SJSA1 (cell line): ENCODE results near the gene SLC28A1. TPM values are rescaled to one million over a fixed set of nuclear protein-coding genes. Genes with fewer than 3 reads are reported as not detected.

Source experiments
- DNase-seq, 2 experiments: peaks; one replicate each; pipeline ENCODE4 v3.0.0-alpha.2; 2015 to 2020; ENCODE audit warnings: low spot score in 2 of 2, low read depth in 1 of 2
- H3K27ac ChIP-seq: fragments of 250-450 bp; sonication (Bioruptor Pico); 2 replicates; pipeline ENCODE4 v1.5.1; 2020; ENCODE audit warnings: mild to moderate bottlenecking, moderate library complexity
- H3K27me3 ChIP-seq: fragments of 250-450 bp; sonication (Bioruptor Pico); replicated peaks from 2 replicates; pipeline ENCODE4 v1.5.1; 2020; ENCODE audit warnings: mild to moderate bottlenecking, moderate library complexity
- H3K36me3 ChIP-seq: fragments of 250-450 bp; sonication (Bioruptor Pico); 2 replicates; pipeline ENCODE4 v1.5.1; 2020; ENCODE audit warnings: mild to moderate bottlenecking
- H3K4me1 ChIP-seq: fragments of 250-450 bp; sonication (Bioruptor Pico); replicated peaks from 2 replicates; pipeline ENCODE4 v1.6.1; 2021; ENCODE audit warnings: mild to moderate bottlenecking
- H3K4me3 ChIP-seq: fragments of 250-450 bp; sonication (Bioruptor Pico); 2 replicates; pipeline ENCODE4 v1.5.1; 2020; ENCODE audit warnings: mild to moderate bottlenecking
- H3K9me3 ChIP-seq: fragments of 250-450 bp; sonication (Bioruptor Pico); replicated peaks from 2 replicates; pipeline ENCODE4 v1.5.1; 2020; ENCODE audit warnings: mild to moderate bottlenecking
- total RNA-seq: library from RNA; depleted of rRNA; stranded (reverse); fragments of >200 nt; shearing (Covaris generic); gene quantifications from 2 replicates; pipeline ENCODE4 v1.2.3, GENCODE V29; 2014

Gene SLC28A1
- total RNA-seq, 1 experiment from 2014 or later: not detected

DNA sequence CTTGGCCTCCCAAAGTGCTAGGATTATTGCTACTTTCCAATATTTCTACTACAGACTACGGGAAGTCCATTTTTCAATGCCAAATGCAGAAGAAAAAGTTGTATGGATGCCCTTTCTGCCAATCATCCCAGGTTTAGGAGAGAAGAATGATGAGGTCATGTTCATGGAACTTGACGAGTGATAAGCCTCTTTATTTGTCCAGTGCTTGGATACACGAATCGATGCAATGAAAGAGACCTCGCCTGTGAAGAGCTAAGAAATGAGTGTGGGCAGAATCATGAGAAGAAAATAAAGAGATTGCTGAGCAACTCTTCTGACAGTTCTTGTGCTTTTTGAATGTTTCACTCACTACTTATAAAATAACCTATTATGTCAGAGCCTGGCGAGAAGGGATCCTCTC, 996 bp upstream of the SLC28A1 start:
- Histone ChIP-seq H3K27ac (no peak overlapping the region), H3K4me3 (no peak overlapping the region), H3K4me1 (no peaks in the 10 kb centered on the region), H3K36me3 (no peaks in the 10 kb centered on the region), H3K9me3 (no peaks in the 10 kb centered on the region), H3K27me3 (no peaks in the 10 kb centered on the region)
- no peak for DNase-seq

DNA sequence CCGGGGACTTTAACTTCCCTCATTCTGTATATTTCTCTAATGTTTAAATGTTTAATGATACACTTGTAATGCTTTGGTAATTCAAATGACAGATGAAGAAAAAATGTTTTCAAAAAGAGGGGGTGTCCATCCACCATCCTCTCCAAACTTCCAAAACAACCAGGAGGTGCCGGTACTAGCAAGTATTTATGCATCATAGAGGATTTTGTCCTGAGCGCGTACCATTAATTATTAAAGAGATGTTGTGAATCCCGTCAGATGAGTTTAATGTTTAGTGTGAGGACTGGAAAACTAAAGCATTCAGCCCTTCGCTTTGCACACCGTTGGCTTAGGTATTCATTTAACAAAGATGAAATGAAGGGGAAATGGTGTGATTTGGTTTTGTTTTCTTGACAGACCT, 1.3 kb downstream of the SLC28A1 start:
- Histone ChIP-seq H3K27me3 (no peaks in the 10 kb centered on the region), H3K27ac (no peak overlapping the region), H3K4me1 (no peaks in the 10 kb centered on the region), H3K4me3 (no peak overlapping the region), H3K9me3 (no peaks in the 10 kb centered on the region), H3K36me3 (no peaks in the 10 kb centered on the region)
- DNase-seq: no peak

DNA sequence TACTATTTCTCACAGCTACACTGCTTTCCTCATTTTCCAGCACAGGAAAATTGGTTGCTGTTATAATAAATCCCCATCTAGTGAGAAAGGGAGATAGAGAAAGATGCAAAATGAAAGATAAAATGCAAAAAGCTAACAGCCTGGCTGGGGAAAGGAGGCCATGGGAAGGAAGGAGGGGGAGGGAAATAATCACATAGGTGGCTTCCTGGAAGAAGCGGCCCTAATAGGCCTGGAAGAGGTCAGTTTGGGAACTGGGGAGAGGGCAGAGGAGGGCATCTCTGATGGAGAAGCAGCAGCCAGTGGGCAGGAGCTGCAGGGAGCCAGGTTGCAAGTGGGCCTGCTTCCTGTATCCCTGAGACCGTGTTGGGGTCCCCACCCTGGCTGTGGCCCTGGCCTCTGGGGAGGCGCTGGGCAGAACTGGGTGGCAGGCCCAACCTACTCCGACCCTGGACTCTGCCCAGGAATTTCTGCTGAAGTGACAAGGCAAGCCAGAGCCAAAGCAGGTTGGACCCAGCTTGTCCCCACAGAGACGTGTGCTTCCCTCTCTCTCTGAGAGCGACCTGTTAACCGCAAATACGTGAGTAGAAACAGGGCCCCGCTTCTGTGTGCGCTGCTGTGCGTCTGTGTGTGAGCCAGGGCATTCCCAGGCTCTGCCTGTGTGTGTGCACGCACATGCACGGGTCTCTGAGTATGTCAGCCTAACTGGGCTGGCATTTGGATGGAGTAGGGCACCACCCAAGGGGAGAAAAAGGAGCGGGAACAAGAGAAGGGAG, 1.9 kb downstream of the SLC28A1 start:
- no peak for DNase-seq
- Histone ChIP-seq H3K27me3 (no peaks in the 10 kb centered on the region), H3K36me3 (no peaks in the 10 kb centered on the region), H3K27ac (no peak overlapping the region), H3K4me1 (no peaks in the 10 kb centered on the region), H3K4me3 (no peak overlapping the region), H3K9me3 (no peaks in the 10 kb centered on the region)

DNA sequence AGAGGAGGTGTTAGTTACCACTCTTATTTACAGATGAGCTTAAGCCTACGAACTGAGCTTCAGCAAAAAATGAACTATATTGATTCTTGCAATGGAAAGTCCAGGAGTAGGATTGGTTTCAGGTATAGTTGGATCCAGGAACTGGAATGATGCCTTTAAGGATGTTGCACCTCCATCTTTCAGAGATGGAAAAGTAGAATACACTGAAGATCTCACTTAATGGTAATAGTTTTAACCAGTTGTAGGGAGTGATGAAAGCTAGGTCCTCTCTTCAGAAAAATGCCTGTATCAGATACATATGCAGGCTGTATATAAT, 2.5 kb downstream of the SLC28A1 start:
- H3K27me3 ChIP-seq: no peaks in the 10 kb centered on the region
- H3K27ac ChIP-seq: no peak overlapping the region
- no peaks in the 10 kb centered on the region for H3K36me3 ChIP-seq
- H3K9me3 ChIP-seq: no peaks in the 10 kb centered on the region
- no peak overlapping the region for H3K4me3 ChIP-seq
- DNase-seq: no peak
- no peaks in the 10 kb centered on the region for H3K4me1 ChIP-seq

DNA sequence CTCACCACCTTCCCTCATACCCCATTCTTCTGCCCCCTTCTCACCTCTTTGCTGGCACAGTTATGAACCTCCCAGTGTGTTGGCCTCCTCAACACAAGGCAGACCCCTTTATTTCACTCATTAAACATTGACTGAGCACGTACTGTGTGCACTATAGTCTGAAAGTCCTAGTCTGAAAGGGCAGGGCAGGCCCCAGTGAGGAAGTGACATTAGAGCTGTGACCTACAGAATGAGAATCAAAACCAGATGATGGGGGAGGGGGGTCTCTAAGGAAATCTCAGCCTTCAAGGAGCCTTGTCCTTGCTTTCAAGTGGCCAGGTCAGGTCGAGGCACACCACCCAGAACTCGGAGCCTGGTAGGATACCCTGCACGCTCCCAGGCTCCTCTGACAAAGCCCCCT, 3.5 kb downstream of the SLC28A1 start:
- no peak overlapping the region for H3K4me3 ChIP-seq
- no peaks in the 10 kb centered on the region for H3K36me3 ChIP-seq
- H3K27me3 ChIP-seq: no peaks in the 10 kb centered on the region
- no peak for DNase-seq
- H3K4me1 ChIP-seq: no peaks in the 10 kb centered on the region
- H3K27ac ChIP-seq: no peak overlapping the region
- no peaks in the 10 kb centered on the region for H3K9me3 ChIP-seq

DNA sequence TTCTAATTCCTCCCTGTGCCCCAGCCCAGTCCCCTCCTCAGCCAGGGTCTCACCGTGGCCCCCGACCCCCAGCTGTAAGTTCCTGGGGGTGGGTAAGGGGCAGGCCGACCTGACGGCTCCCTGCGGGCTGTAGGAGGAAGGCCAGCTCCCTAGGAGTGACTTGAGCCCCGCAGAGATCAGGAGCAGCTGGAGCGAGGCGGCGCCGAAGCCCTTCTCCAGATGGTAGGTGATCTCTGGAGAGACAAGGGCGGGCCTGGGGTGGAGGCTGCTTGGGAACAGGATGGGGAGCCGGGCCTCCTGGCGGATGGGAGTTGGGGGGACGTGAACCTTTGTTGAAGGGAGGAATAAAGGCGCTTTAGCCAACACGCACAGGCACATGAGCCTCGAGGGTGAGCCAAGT, 4.2 kb downstream of the SLC28A1 start:
- no peak for DNase-seq
- Histone ChIP-seq H3K36me3 (no peaks in the 10 kb centered on the region), H3K4me3 (no peak overlapping the region), H3K27me3 (no peaks in the 10 kb centered on the region), H3K27ac (no peak overlapping the region), H3K9me3 (no peaks in the 10 kb centered on the region), H3K4me1 (no peaks in the 10 kb centered on the region)

DNA sequence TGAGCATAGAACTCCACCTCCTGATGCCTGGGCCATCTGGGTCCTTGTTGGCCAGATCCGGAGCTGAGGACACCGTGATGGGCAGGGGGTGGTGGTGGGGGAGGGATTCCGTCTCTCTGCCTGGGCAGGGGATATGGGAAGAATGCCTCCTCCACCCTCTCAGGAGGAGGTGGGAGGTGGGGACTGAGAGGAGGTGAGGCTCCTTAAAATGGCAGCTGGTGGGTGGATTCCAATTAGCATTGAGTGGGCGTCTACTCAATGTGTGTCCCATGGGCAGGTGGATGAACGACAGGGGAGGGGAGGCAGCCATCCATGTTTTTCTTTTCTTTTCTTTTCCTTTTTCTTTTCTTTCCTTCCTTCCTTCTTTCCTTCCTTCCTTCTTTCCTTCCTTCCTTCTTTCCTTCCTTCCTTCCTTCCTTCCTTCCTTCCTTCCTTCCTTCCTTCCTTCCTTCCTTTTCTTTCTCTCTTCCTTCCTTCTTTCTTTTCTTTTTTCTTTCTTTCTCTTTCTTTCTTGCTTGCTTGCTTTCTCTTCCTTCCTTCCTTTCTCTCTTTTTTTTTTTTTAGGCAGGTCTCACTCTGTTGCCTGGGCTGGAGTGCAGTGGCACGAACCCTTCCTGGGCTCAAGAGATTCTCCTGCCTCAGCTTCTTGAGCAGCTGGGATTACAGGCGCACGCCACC, 5.0 kb downstream of the SLC28A1 start:
- H3K36me3 ChIP-seq: no peaks in the 10 kb centered on the region
- no peak overlapping the region for H3K27ac ChIP-seq
- DNase-seq: no peak
- no peaks in the 10 kb centered on the region for H3K4me1 ChIP-seq
- no peaks in the 10 kb centered on the region for H3K27me3 ChIP-seq
- no peak overlapping the region for H3K4me3 ChIP-seq
- no peaks in the 10 kb centered on the region for H3K9me3 ChIP-seq

DNA sequence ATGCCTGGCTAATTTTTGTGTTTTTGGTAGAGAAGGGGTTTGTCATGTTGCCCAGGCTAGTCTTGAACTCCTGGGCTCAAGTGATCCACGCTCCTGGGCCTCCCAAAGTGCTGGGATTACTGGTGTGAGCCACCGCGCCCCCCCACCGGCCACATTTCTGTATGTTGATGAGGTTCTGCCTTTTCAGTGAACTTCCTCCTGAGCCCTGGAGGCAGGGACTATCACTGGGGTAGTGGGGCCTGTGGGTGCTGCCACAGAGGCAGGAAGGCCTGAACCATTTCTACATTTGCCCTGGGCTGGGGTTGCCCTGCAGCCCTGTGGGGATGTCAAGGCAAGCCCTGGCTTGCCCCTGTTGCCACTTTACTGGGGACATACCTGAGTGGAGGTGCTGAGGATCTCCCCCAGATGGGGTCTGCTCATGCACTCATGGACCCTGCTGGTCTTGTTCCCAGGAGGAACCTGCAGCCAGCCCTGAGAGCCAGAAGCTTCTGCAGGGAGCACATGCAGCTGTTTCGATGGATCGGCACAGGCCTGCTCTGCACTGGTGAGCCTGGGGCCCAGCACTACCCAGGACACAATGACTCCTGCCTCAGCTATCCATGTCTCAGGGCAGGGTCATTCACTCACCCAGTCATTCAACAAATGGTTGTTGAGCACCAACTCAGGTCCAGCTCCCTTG, 5.7 kb downstream of the SLC28A1 start:
- H3K4me3 ChIP-seq: no peak overlapping the region
- no peak for DNase-seq

DNA sequence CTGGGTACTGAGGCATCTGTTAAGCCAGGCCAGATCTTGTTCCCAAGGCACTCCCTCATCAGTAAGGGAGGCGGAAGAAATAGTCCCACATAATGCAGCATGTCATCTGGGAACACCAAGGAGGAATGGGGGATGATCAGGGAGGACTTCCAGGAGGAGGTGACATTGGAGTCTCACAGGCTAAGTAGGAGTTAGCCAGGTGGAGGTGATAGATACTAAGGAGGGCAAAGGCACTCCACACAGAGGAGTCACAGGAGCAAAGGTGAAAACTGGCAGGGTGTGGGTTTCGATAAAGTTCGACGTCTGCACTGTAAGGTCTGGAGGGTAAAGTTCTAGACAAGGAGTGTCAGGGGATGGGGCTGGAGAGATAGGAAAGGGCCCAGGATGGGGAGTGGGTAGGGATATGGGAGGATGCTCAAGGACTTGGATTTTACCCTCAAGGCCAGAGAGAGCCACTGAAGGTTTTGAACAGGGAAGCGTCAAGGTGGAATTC, 6.3 kb downstream of the SLC28A1 start:
- no peak for DNase-seq
- Histone ChIP-seq H3K4me3 (no peak overlapping the region), H3K4me1 (no peaks in the 10 kb centered on the region), H3K27me3 (no peaks in the 10 kb centered on the region), H3K9me3 (no peaks in the 10 kb centered on the region), H3K36me3 (no peaks in the 10 kb centered on the region), H3K27ac (no peak overlapping the region)

More for the DNA sequence above, 5.7 kb downstream of the SLC28A1 start:
- H3K27me3 ChIP-seq: no peaks in the 10 kb centered on the region
- no peaks in the 10 kb centered on the region for H3K9me3 ChIP-seq
- H3K36me3 ChIP-seq: no peaks in the 10 kb centered on the region
- H3K4me1 ChIP-seq: no peaks in the 10 kb centered on the region
- no peak overlapping the region for H3K27ac ChIP-seq

DNA sequence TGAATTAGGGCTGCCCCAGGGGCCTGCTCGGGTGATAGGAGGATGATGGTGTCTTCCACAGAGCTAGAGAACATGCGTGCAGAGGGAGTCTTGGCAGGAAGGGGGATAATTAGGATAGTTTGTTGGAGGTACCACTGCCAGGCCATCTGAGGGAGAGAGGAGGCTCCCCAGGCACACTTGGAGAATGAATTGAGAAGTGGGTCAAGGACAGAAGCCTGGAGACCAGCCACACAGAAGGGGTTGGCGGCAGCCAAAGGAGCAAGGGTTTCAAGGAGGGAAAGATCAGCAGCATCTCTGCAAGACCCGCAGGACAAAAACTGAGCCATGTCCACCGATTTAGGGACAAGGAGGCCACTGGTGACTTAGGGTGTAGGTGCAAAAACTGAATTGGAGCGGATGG, 6.9 kb downstream of the SLC28A1 start:
- H3K9me3 ChIP-seq: no peaks in the 10 kb centered on the region
- no peaks in the 10 kb centered on the region for H3K4me1 ChIP-seq
- H3K36me3 ChIP-seq: no peaks in the 10 kb centered on the region
- H3K4me3 ChIP-seq: no peak overlapping the region
- no peak overlapping the region for H3K27ac ChIP-seq
- H3K27me3 ChIP-seq: no peaks in the 10 kb centered on the region
- DNase-seq: no peak

DNA sequence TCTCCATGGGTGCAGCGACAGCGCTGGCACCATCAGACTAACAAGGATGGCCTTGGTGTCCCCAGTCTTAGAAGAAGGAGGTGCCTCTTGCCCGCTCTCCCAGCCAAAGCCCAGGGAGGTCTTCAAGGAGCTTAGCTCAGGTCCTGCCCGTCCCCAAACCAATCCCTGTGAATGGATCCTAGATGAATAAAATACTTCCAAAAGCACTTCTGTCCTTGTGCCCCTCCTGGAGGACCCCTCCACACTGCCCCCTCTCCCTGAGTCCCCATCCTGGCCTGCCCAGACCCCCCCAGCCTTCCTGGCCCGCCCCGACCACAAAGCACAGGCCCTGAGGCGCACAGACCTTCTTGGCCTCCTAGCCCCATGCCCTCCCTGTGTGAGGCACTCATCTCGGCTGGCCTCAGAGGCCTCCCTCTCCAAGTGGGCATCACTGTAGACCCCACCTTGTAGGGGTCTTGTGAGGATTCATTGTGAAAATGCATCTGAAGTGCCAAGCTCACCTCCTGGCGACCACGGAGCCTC, 8.4 kb downstream of the SLC28A1 start:
- no peaks in the 10 kb centered on the region for H3K4me1 ChIP-seq
- no peaks in the 10 kb centered on the region for H3K36me3 ChIP-seq
- no peak overlapping the region for H3K4me3 ChIP-seq
- H3K27me3 ChIP-seq: no peaks in the 10 kb centered on the region
- no peaks in the 10 kb centered on the region for H3K9me3 ChIP-seq
- no peak overlapping the region for H3K27ac ChIP-seq
- no peak for DNase-seq

DNA sequence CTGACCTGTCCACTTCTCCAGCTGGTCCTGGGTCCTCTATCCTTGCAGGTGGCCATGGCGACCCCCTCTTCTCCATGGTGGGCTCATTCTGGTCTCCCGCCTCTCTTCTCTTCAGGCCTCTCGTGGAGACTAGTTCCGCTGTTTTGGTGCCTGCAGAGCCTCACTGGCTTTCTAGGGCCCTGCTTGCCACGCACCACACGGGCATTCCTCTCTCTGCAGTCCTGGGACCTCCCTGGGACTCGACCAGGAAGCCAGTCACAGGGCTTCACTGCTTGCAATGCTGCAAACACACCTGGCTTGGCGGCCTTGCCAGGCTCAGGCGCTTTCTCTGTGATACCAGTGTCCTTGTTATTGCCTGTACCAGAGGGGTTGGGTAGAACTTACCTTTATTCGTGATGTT, 9.1 kb downstream of the SLC28A1 start:
- Histone ChIP-seq H3K36me3 (no peaks in the 10 kb centered on the region), H3K27me3 (no peaks in the 10 kb centered on the region), H3K4me1 (no peaks in the 10 kb centered on the region), H3K4me3 (no peak overlapping the region), H3K9me3 (no peaks in the 10 kb centered on the region), H3K27ac (no peak overlapping the region)
- DNase-seq: no peak

DNA sequence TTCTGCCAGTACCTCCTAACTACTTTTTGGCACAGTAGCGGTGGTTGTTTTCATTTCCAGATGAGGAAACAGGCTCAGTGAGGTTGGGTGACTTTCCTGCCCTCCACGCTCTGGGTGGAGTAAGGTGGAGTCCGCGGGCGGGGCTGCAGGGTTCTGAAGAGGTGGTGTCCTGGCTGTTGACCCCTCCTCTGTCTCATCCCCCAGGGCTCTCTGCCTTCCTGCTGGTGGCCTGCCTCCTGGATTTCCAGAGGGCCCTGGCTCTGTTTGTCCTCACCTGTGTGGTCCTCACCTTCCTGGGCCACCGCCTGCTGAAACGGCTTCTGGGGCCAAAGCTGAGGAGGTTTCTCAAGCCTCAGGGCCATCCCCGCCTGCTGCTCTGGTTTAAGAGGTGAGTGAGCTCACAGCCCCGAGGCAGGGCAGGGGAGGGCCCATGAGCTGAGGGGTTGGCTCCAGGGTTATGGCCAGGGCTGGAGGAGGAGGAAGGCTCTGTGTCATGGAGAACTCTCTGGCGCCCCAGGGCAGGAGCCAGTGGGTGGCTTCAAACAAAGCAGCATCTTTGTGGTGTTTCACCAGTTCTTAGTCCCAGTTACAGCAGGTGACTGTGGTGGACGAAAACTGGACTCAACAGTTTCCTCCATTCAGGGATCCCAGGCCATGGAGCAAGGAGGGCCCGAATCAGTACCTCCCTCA, 10.4 kb downstream of the SLC28A1 start:
- no peaks in the 10 kb centered on the region for H3K4me1 ChIP-seq
- no peaks in the 10 kb centered on the region for H3K9me3 ChIP-seq
- no peak for DNase-seq
- no peak overlapping the region for H3K4me3 ChIP-seq
- no peaks in the 10 kb centered on the region for H3K27me3 ChIP-seq
- no peak overlapping the region for H3K27ac ChIP-seq
- H3K36me3 ChIP-seq: no peaks in the 10 kb centered on the region
